Measurements from ENCODE around the gene EGLN1.

EGLN1 gene

DNA sequence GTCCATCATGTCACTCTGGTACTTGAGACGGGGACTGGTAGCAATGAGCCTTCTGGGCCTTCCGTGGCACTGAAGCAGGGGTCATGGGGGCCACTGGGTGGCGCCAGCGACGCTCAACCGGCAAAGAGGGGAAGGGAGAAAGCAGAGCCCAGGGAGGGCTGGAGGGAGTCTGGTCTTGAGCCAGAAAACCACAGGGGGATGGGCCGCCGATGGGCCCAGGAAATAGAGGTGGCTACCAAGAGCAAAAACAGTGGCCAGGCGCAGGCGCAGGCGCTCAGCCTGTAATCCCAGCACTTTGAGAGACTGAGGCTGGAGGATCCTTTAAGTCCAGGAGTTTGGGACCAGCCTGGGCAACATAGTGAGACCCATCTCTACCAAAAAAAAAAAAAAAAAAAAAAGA lies 106.2 kb downstream of the EGLN1 start (continued):
- TF ChIP-seq ZNF549 (tag by site-specific recombination; IDR thresholded peaks at IDR 0.05) (no peak), SETDB1 (IDR thresholded peaks at IDR 0.05; ENCODE audit: insufficient read length, low read length) (no peak), ZNF23 (tag by site-specific recombination; IDR thresholded peaks at IDR 0.05; ENCODE audit: borderline replicate concordance) (no peak), ZNF214 (tag by site-specific recombination; IDR thresholded peaks at IDR 0.05; ENCODE audit: borderline replicate concordance) (no peak), ZNF324 (tag by site-specific recombination; IDR thresholded peaks at IDR 0.05) (no peak), ZNF10 (tag by site-specific recombination; IDR thresholded peaks at IDR 0.05) (no peak), FEZF1 (tag by site-specific recombination; IDR thresholded peaks at IDR 0.05) (peak; percentile 68), ZNF311 (tag by site-specific recombination; IDR thresholded peaks at IDR 0.05; ENCODE audit: borderline replicate concordance) (no peak), GLIS2 (tag by site-specific recombination; IDR thresholded peaks at IDR 0.05) (peak; percentile 64), ZFP41 (tag by site-specific recombination; IDR thresholded peaks at IDR 0.05; ENCODE audit: borderline replicate concordance) (no peak), TCF7L2 (IDR thresholded peaks at IDR 0.05; ENCODE audit: borderline replicate concordance, low read depth, low read length) (no peak), ZNF37A (tag by site-specific recombination; IDR thresholded peaks at IDR 0.05) (no peak), ZNF621 (tag by site-specific recombination; IDR thresholded peaks at IDR 0.05) (no peak), TRIM28 (IDR thresholded peaks at IDR 0.05; ENCODE audit: borderline replicate concordance, low read length) (no peak), ZNF664 (tag by site-specific recombination; IDR thresholded peaks at IDR 0.05) (no peak), SP2 (tag by site-specific recombination; IDR thresholded peaks at IDR 0.05) (no peak), WT1 (tag by site-specific recombination; IDR thresholded peaks at IDR 0.05) (peak; percentile 36; the same call in 1 of the 2 replicates)
- TF ChIP-seq, protein P1, sequence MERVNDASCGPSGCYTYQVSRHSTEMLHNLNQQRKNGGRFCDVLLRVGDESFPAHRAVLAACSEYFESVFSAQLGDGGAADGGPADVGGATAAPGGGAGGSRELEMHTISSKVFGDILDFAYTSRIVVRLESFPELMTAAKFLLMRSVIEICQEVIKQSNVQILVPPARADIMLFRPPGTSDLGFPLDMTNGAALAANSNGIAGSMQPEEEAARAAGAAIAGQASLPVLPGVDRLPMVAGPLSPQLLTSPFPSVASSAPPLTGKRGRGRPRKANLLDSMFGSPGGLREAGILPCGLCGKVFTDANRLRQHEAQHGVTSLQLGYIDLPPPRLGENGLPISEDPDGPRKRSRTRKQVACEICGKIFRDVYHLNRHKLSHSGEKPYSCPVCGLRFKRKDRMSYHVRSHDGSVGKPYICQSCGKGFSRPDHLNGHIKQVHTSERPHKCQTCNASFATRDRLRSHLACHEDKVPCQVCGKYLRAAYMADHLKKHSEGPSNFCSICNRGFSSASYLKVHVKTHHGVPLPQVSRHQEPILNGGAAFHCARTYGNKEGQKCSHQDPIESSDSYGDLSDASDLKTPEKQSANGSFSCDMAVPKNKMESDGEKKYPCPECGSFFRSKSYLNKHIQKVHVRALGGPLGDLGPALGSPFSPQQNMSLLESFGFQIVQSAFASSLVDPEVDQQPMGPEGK (tag by site-specific recombination; IDR thresholded peaks at IDR 0.05), result peak; percentile 50; the same call in 1 of the 2 replicates
- TF ChIP-seq, protein P2, sequence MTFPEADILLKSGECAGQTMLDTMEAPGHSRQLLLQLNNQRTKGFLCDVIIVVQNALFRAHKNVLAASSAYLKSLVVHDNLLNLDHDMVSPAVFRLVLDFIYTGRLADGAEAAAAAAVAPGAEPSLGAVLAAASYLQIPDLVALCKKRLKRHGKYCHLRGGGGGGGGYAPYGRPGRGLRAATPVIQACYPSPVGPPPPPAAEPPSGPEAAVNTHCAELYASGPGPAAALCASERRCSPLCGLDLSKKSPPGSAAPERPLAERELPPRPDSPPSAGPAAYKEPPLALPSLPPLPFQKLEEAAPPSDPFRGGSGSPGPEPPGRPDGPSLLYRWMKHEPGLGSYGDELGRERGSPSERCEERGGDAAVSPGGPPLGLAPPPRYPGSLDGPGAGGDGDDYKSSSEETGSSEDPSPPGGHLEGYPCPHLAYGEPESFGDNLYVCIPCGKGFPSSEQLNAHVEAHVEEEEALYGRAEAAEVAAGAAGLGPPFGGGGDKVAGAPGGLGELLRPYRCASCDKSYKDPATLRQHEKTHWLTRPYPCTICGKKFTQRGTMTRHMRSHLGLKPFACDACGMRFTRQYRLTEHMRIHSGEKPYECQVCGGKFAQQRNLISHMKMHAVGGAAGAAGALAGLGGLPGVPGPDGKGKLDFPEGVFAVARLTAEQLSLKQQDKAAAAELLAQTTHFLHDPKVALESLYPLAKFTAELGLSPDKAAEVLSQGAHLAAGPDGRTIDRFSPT (tag by site-specific recombination; IDR thresholded peaks at IDR 0.05), result 0 out of 2 replicates have a peak, but pooled peaks have one; percentile 16
- TF ChIP-seq, protein P3, sequence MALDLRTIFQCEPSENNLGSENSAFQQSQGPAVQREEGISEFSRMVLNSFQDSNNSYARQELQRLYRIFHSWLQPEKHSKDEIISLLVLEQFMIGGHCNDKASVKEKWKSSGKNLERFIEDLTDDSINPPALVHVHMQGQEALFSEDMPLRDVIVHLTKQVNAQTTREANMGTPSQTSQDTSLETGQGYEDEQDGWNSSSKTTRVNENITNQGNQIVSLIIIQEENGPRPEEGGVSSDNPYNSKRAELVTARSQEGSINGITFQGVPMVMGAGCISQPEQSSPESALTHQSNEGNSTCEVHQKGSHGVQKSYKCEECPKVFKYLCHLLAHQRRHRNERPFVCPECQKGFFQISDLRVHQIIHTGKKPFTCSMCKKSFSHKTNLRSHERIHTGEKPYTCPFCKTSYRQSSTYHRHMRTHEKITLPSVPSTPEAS (tag by site-specific recombination; IDR thresholded peaks at IDR 0.05), result peak; percentile 24; the same call in 1 of the 2 replicates
- TF ChIP-seq, protein P4, sequence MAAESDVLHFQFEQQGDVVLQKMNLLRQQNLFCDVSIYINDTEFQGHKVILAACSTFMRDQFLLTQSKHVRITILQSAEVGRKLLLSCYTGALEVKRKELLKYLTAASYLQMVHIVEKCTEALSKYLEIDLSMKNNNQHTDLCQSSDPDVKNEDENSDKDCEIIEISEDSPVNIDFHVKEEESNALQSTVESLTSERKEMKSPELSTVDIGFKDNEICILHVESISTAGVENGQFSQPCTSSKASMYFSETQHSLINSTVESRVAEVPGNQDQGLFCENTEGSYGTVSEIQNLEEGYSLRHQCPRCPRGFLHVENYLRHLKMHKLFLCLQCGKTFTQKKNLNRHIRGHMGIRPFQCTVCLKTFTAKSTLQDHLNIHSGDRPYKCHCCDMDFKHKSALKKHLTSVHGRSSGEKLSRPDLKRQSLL (tag by site-specific recombination; IDR thresholded peaks at IDR 0.05), result peak; percentile 43; the same call in 1 of the 2 replicates
- TF ChIP-seq, protein P5, sequence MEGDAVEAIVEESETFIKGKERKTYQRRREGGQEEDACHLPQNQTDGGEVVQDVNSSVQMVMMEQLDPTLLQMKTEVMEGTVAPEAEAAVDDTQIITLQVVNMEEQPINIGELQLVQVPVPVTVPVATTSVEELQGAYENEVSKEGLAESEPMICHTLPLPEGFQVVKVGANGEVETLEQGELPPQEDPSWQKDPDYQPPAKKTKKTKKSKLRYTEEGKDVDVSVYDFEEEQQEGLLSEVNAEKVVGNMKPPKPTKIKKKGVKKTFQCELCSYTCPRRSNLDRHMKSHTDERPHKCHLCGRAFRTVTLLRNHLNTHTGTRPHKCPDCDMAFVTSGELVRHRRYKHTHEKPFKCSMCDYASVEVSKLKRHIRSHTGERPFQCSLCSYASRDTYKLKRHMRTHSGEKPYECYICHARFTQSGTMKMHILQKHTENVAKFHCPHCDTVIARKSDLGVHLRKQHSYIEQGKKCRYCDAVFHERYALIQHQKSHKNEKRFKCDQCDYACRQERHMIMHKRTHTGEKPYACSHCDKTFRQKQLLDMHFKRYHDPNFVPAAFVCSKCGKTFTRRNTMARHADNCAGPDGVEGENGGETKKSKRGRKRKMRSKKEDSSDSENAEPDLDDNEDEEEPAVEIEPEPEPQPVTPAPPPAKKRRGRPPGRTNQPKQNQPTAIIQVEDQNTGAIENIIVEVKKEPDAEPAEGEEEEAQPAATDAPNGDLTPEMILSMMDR (tag by site-specific recombination; IDR thresholded peaks at IDR 0.05), result peak; percentile 81
- TF ChIP-seq, protein P6, sequence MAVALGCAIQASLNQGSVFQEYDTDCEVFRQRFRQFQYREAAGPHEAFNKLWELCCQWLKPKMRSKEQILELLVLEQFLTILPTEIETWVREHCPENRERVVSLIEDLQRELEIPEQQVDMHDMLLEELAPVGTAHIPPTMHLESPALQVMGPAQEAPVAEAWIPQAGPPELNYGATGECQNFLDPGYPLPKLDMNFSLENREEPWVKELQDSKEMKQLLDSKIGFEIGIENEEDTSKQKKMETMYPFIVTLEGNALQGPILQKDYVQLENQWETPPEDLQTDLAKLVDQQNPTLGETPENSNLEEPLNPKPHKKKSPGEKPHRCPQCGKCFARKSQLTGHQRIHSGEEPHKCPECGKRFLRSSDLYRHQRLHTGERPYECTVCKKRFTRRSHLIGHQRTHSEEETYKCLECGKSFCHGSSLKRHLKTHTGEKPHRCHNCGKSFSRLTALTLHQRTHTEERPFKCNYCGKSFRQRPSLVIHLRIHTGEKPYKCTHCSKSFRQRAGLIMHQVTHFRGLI (tag by site-specific recombination; IDR thresholded peaks at IDR 0.05), result no peak
- TF ChIP-seq, protein P7, sequence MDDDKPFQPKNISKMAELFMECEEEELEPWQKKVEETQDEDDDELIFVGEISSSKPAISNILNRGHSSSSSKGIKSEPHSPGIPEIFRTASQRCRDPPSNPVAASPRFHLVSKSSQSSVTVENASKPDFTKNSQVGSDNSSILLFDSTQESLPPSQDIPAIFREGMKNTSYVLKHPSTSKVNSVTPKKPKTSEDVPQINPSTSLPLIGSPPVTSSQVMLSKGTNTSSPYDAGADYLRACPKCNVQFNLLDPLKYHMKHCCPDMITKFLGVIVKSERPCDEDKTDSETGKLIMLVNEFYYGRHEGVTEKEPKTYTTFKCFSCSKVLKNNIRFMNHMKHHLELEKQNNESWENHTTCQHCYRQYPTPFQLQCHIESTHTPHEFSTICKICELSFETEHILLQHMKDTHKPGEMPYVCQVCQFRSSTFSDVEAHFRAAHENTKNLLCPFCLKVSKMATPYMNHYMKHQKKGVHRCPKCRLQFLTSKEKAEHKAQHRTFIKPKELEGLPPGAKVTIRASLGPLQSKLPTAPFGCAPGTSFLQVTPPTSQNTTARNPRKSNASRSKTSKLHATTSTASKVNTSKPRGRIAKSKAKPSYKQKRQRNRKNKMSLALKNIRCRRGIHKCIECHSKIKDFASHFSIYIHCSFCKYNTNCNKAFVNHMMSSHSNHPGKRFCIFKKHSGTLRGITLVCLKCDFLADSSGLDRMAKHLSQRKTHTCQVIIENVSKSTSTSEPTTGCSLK (tag by site-specific recombination; IDR thresholded peaks at IDR 0.05), result no peak
- TF ChIP-seq, protein P8, sequence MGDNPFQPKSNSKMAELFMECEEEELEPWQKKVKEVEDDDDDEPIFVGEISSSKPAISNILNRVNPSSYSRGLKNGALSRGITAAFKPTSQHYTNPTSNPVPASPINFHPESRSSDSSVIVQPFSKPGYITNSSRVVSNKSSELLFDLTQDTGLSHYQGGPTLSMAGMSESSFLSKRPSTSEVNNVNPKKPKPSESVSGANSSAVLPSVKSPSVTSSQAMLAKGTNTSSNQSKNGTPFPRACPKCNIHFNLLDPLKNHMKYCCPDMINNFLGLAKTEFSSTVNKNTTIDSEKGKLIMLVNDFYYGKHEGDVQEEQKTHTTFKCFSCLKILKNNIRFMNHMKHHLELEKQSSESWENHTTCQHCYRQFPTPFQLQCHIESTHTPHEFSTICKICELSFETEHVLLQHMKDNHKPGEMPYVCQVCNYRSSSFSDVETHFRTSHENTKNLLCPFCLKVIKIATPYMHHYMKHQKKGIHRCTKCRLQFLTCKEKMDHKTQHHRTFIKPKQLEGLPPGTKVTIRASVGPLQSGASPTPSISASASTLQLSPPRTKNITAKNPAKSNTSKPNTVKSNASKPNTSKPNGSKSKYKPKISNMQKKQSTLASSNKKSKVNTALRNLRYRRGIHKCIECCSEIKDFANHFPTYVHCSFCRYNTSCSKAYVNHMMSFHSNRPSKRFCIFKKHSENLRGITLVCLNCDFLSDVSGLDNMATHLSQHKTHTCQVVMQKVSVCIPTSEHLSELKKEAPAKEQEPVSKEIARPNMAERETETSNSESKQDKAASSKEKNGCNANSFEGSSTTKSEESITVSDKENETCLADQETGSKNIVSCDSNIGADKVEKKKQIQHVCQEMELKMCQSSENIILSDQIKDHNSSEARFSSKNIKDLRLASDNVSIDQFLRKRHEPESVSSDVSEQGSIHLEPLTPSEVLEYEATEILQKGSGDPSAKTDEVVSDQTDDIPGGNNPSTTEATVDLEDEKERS (tag by site-specific recombination; IDR thresholded peaks at IDR 0.05), result no peak
